Erythroblast (primary cell): ENCODE results near the gene PLAAT5.

Experiments
- DNase-seq, 2 experiments: peaks; one replicate each; lab custom pipeline; 2025; lab: John Stamatoyannopoulos, UW
- GATA1 ChIP-seq: IDR thresholded peaks from 2 replicates; pipeline ENCODE4 v1.6.1; 2011; ENCODE audit warnings: low read depth, mild to moderate bottlenecking, control low read depth, low read length, moderate library complexity
- POLR2A ChIP-seq: IDR thresholded peaks from 2 replicates; pipeline ENCODE4 v1.6.1; 2011; ENCODE audit warnings: mild to moderate bottlenecking, low read length

The PLAAT5 gene

DNA sequence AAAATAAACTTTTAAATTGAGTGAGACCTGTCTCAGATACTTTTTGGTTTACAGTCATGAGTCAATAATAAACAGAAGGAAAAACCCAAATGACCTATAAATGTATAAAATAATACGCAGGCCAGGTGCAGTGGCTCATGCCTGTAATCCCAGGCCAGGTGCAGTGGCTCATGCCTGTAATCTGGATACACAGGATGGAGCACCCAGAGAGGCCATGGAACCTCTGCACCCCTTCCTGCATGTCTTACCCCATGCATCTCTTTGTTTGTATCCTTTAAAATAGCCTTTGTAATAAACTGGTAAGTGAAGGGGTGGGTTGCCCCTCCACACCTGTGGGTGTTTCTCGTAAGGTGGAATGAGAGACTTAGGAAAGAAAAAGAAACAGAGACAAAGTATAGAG is 36.7 kb upstream of the PLAAT5 start:
- no peak for DNase-seq

DNA sequence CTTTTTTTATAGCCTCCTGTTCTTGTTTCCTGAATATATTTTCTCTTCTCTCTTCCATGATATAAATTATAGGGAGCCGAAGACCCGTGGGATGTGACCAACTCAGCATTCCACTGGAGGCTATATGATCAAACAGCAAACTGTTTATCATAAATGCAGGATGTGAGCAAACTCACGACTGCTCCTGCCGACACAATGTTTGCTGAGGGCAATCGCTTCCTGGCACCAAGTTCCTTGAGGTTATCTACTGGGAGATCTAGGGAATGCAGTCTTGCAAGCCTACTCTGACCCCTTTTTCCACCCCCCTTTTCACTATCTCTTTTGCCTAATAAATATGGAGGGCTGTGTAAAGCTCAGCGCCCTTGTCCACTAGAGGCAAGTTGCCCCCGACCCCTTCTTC is 32.2 kb upstream of the PLAAT5 start:
- no peak for TF ChIP-seq POLR2A
- DNase-seq: no peak

More for the DNA sequence above, 36.7 kb upstream of the PLAAT5 start:
- TF ChIP-seq POLR2A (no peak), GATA1 (no peak)

DNA sequence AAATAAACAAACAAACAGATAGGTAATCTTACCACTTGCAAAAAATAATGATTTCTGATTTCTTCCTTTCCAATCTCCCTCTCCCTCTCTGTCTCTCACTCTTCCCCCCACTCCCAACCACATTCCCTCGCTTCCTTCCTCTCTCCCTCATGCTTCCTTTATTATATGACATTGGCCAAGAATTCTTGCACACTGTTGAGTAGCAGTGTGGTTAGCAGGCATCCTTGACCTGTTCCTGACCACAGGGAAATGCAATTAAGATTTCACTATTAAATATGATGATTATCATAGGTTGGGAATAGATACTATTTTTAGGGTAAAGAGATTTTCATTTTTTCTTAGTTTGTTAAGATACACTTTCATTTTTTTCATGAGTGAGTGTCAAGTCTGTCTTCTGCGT is 30.9 kb upstream of the PLAAT5 start:
- TF ChIP-seq GATA1 (no peak), POLR2A (no peak)
- no peak for DNase-seq

DNA sequence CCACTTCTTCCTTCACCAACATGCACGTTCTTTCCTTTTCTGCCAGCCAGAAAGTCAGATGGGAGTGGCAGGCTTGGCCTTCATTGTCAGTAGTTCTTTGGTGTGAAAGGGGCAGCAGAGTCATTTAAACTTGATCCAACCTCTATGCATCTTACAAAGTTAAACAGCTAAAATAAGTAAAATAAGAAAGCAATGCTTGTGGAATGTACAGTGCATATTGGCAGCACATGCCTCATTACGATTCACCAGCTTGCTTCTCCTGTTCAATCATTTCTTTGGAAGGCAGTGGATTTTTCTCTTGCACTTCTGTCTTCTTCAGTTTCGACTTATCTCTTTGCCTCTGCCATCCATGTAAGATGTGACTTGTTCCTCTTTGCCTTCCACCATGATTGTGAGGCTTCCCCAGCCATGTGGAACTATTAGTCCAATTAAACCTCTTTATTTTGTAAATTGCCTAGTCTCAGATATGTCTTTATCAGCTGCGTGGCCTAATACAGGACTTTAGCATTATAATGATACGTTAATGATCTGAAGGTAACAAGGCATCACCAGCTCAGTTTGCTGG is 29.7 kb upstream of the PLAAT5 start:
- no peak for TF ChIP-seq POLR2A
- TF ChIP-seq GATA1: no peak
- DNase-seq: no peak

- TF ChIP-seq GATA1 (no peak), POLR2A (no peak)
- DNase-seq: no peak
Observed at GRCh38 chr11:63518548-63518947, 27.6 kb upstream of the PLAAT5 start.

DNA sequence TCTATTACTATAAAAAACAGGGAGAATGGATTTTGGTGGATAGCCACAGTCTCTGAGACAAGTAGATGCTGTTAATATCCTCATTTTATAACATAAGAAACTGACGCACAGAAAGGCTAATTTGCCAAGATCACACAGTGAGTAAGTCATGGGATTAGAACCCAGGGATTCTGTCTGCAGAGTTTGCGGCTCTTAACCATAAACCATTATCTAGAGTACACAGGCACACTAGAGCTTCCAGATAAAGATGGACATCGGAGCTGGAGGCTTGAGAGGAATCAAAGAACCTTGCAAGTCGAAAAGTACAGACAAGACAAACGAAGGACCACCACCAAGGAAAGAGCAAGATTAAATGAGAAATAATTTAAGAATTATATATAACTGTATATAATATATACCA is 26.2 kb upstream of the PLAAT5 start:
- no peak for TF ChIP-seq POLR2A
- no peak for TF ChIP-seq GATA1
- DNase-seq: peak; percentile 61 to 83

- TF ChIP-seq POLR2A (no peak), GATA1 (no peak)
- no peak for DNase-seq
Observed at GRCh38 chr11:63516109-63516508, 25.1 kb upstream of the PLAAT5 start.

DNA sequence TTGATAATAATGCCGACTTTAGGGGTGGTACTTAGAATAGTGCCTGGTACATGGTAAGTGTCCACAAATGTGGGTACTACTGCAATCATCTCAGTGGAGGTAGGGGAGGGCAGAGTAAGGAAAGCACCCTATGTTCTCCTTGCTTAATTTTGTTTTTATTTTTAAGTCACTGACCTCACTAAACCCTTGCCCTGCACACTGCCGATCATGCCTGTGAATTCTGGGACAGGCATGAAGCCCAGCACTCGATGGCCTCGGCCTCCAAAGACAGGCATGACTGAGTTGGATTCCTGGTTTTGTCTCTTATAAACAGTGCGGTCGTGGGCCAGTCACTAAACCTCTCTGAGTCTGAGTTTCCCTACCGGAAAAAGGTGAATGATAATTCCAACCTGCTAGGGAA is 21.8 kb upstream of the PLAAT5 start:
- TF ChIP-seq GATA1 (no peak), POLR2A (no peak)
- no peak for DNase-seq

- TF ChIP-seq POLR2A (no peak), GATA1 (no peak)
- no peak for DNase-seq
Observed at GRCh38 chr11:63511048-63511748, 20.2 kb upstream of the PLAAT5 start.

- DNase-seq: no peak
- TF ChIP-seq POLR2A (no peak), GATA1 (no peak)
Observed at GRCh38 chr11:63510360-63511047, 19.5 kb upstream of the PLAAT5 start.

- TF ChIP-seq POLR2A: no peak
- no peak for TF ChIP-seq GATA1
- DNase-seq: no peak
Observed at GRCh38 chr11:63508745-63509144, 17.8 kb upstream of the PLAAT5 start.

DNA sequence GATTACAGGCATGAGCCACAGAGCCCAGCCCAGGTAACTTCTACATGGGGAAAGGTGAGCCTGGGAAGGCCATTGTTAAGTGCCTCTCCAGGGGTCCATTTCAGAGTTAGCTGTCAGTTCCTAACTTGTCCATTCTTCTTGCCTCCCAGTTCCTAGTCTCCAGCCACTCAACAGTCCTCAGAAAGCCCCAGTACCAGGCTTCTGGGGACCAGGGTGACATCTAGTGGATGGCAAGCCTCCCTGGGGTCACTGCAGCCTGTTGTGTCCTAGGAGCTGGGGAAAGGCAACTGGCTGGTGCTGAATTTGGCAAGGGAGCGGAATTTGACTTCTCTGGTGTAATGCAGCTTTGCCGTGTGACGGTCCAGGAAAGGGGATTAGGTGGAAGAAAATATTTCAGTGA is 17.0 kb upstream of the PLAAT5 start:
- peak; percentile 71 to 73 for DNase-seq
- no peak for TF ChIP-seq POLR2A
- TF ChIP-seq GATA1: no peak

DNA sequence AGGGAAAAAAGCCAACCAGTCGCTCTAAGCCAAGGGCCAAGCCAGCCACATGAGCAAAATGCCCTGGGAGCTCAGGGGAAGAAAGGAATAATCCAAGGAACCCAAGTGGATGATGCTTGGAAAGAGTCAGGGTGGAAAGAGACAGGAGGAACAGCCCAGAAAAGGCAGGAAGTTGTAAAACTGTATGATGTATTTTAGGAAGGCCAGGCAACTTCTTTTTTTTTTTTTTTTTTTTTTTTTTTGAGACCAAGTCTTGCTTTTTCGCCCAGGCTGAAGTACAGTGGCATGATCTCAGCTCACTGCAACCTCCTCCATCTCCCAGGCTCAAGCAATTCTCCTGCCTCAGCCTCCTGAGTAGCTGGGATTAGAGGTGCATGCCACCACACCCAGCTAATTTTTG is 16.5 kb upstream of the PLAAT5 start:
- no peak for TF ChIP-seq GATA1
- no peak for TF ChIP-seq POLR2A

GRCh38 chr11:63506876-63507275 is 15.9 kb upstream of the PLAAT5 start:
- TF ChIP-seq GATA1 (no peak), POLR2A (no peak)
- DNase-seq: no peak

More for the DNA sequence above, 16.5 kb upstream of the PLAAT5 start:
- no peak for DNase-seq
